A549 (cell line): Measurements from ENCODE around the gene APBA1. TPM values are rescaled to one million over a fixed set of nuclear protein-coding genes. Genes with fewer than 3 reads are reported as not detected.

Experiments
- ATAC-seq, 2 experiments: fragments of 200-7000 bp in 1 of 2; fragments of >200 bp in 1 of 2; cut with Nextera tagmentation in 1 of 2; cut with Tn5 transposase in 1 of 2; 3 replicates each; pipeline versions ENCODE4 v1.8.0 to v1.9.1; 2018 to 2020; ENCODE audit warnings: mild to moderate bottlenecking in 1 of 2, moderate library complexity in 1 of 2
- CTCF ChIA-PET: fragments of 300-600 bp; sonication (Branson Sonifier 250); formaldehyde crosslinking; extraction: SDS; loops from one replicate; lab custom pipeline; 2021; ENCODE audit warnings: antibody characterized with exemption, inconsistent platforms; lab: Yijun Ruan, JAX
- POLR2A ChIA-PET: fragments of 350-600 bp; formaldehyde crosslinking; extraction: SDS; loops from one replicate; lab custom pipeline; 2021; ENCODE audit warnings: antibody characterized with exemption, inconsistent platforms; lab: Yijun Ruan, JAX
- DNase-seq, 2 experiments: peaks; one replicate each; pipeline versions ENCODE4 v3.0.0 to v3.0.0-alpha.2; 2011 to 2016; ENCODE audit warnings: low read depth in 1 of 2, low spot score in 1 of 2
- FAIRE-seq: peaks from 2 replicates; lab custom pipeline; 2011; peaks lifted over from hg19 to GRCh38; lab: Jason Lieb, UNC
- H3K27ac ChIP-seq, 2 experiments: fragments of >200 bp; sonication (Bioruptor Twin); formaldehyde crosslinking; 3 replicates each; pipeline ENCODE4 v1.5.1; 2016 to 2017
- H3K4me1 ChIP-seq: fragments of >200 bp; sonication (Bioruptor Twin); formaldehyde crosslinking; 3 replicates; pipeline ENCODE4 v1.6.1; 2016
- H3K4me2 ChIP-seq: fragments of >200 bp; sonication (Bioruptor Twin); formaldehyde crosslinking; 3 replicates; pipeline ENCODE4 v1.6.1; 2016
- H3K4me3 ChIP-seq: fragments of >200 bp; sonication (Bioruptor Twin); formaldehyde crosslinking; 3 replicates; pipeline ENCODE4 v1.5.1; 2016
- H3K9me3 ChIP-seq: fragments of >200 bp; sonication (Bioruptor Twin); formaldehyde crosslinking; 3 replicates; pipeline ENCODE4 v1.6.1; 2016
- CBX2 ChIP-seq: fragments of 200-600 bp; sonication (generic); IDR thresholded peaks from 2 replicates; pipeline ENCODE4 v1.6.1; 2016; ENCODE audit warnings: low read depth, mild to moderate bottlenecking, borderline replicate concordance
- CBX8 ChIP-seq: fragments of 200-600 bp; sonication (generic); IDR thresholded peaks from 2 replicates; pipeline ENCODE4 v1.6.1; 2016
- CHD4 ChIP-seq: fragments of 200-600 bp; sonication (generic); IDR thresholded peaks from 2 replicates; pipeline ENCODE4 v1.6.1; 2016; ENCODE audit warnings: antibody characterized with exemption, mild to moderate bottlenecking, borderline replicate concordance
- ESRRA ChIP-seq: fragments of 150-350 bp; IDR thresholded peaks from 2 replicates; pipeline ENCODE4 v1.6.1; 2014; ENCODE audit warnings: mild to moderate bottlenecking, low read length, borderline replicate concordance
- FOSB ChIP-seq: fragments of 250-450 bp; sonication (Bioruptor Pico); IDR thresholded peaks from 2 replicates; pipeline ENCODE4 v1.5.0; 2020; ENCODE audit warnings: mild to moderate bottlenecking, moderate library complexity
- FOSL2 ChIP-seq, 2 experiments: fragments of 450-650 bp in 1 of 2; fragments of >200 bp in 1 of 2; sonication (Bioruptor Twin) in 1 of 2; formaldehyde crosslinking; IDR thresholded peaks; 2 replicates each; pipeline versions ENCODE4 v1.5.0 to v1.6.1; 2016 to 2020; ENCODE audit warnings: mild to moderate bottlenecking in 1 of 2, moderate library complexity in 1 of 2
- HOXA7 ChIP-seq: fragments of 250-450 bp; sonication (Bioruptor Pico); IDR thresholded peaks from 2 replicates; pipeline ENCODE4 v1.5.0; 2020; ENCODE audit warnings: mild to moderate bottlenecking, moderate library complexity
- HOXB5 ChIP-seq: fragments of 250-450 bp; sonication (Bioruptor Pico); IDR thresholded peaks from 2 replicates; pipeline ENCODE4 v1.5.0; 2020; ENCODE audit warnings: mild to moderate bottlenecking, moderate library complexity
- MYC ChIP-seq: IDR thresholded peaks from 2 replicates; pipeline ENCODE4 v1.6.1; 2012; ENCODE audit warnings: mild to moderate bottlenecking, inconsistent platforms, low read length, improper control_type of control experiment, borderline replicate concordance
- RAD21 ChIP-seq, 2 experiments: fragments of >200 bp in 1 of 2; sonication (Bioruptor Twin) in 1 of 2; formaldehyde crosslinking in 1 of 2; IDR thresholded peaks in 1 of 2; conservative IDR thresholded peaks in 1 of 2; 2 replicates in 1 of 2; 3 replicates in 1 of 2; pipeline ENCODE4 v1.6.1; 2012 to 2018; ENCODE audit warnings: inconsistent platforms in 1 of 2
- RARB ChIP-seq: fragments of 250-450 bp; sonication (Bioruptor Pico); IDR thresholded peaks from 2 replicates; pipeline ENCODE4 v1.8.0; 2021; ENCODE audit warnings: mild to moderate bottlenecking, moderate library complexity
- RFX5 ChIP-seq: fragments of 450-650 bp; IDR thresholded peaks from 2 replicates; pipeline ENCODE4 v1.7.1; 2014; ENCODE audit warnings: antibody characterized with exemption, mild to moderate bottlenecking, moderate library complexity
- SMC3 ChIP-seq: fragments of >200 bp; sonication (Bioruptor Twin); formaldehyde crosslinking; IDR thresholded peaks from 3 replicates; pipeline ENCODE4 v1.6.1; 2018; ENCODE audit warnings: inconsistent platforms
- ZNF302 ChIP-seq: fragments of 250-450 bp; sonication (Bioruptor Pico); IDR thresholded peaks from 2 replicates; pipeline ENCODE4 v1.9.0; 2021; ENCODE audit warnings: inconsistent platforms, mild to moderate bottlenecking, moderate library complexity
- WGBS: methylation state at CpG from one replicate; pipeline ENCODE4 v1.1.6; 2017; ENCODE audit errors: missing lambda C conversion rate; 5-methylcytosine and 5-hydroxymethylcytosine counted together
- polyA plus RNA-seq, 4 experiments: library from polyadenylated mRNA; depleted of rRNA in 3 of 4; stranded (reverse); fragments of >200 nt; fragmentation: RNase III in 1 of 4; extraction: RNeasy Plus Mini Kit Qiagen cat#74134 plus additional on column Dnase treatment in 1 of 4; gene quantifications; 2 replicates in 3 of 4; 3 replicates in 1 of 4; pipeline ENCODE4 v1.2.3, GENCODE V29; 2011 to 2017
- TF ChIP-seq, protein P1 (sequence below): fragments of 250-450 bp; sonication (Bioruptor Pico); IDR thresholded peaks from 2 replicates; pipeline ENCODE4 v1.5.0; 2020; ENCODE audit warnings: low read depth, mild to moderate bottlenecking, moderate library complexity
- TF ChIP-seq, protein P2 (sequence below): IDR thresholded peaks from 2 replicates; pipeline ENCODE4 v1.6.1; 2012
- TF ChIP-seq, protein P3 (sequence below): fragments of 150-350 bp; IDR thresholded peaks from 2 replicates; pipeline ENCODE4 v1.6.1; 2014; ENCODE audit warnings: low read depth, mild to moderate bottlenecking, low read length
- TF ChIP-seq, protein P4 (sequence below): fragments of >200 bp; sonication (Bioruptor Twin); formaldehyde crosslinking; IDR thresholded peaks from 3 replicates; pipeline ENCODE4 v1.5.1; 2016
- TF ChIP-seq, protein P5 (sequence below): IDR thresholded peaks from 2 replicates; pipeline ENCODE4 v1.6.1; 2012; ENCODE audit warnings: low read depth, borderline replicate concordance

APBA1 gene
- polyA plus RNA-seq, 2 of the 4 experiments (the other 2 are of a cell fraction): 0.22 to 1.6 TPM

DNA sequence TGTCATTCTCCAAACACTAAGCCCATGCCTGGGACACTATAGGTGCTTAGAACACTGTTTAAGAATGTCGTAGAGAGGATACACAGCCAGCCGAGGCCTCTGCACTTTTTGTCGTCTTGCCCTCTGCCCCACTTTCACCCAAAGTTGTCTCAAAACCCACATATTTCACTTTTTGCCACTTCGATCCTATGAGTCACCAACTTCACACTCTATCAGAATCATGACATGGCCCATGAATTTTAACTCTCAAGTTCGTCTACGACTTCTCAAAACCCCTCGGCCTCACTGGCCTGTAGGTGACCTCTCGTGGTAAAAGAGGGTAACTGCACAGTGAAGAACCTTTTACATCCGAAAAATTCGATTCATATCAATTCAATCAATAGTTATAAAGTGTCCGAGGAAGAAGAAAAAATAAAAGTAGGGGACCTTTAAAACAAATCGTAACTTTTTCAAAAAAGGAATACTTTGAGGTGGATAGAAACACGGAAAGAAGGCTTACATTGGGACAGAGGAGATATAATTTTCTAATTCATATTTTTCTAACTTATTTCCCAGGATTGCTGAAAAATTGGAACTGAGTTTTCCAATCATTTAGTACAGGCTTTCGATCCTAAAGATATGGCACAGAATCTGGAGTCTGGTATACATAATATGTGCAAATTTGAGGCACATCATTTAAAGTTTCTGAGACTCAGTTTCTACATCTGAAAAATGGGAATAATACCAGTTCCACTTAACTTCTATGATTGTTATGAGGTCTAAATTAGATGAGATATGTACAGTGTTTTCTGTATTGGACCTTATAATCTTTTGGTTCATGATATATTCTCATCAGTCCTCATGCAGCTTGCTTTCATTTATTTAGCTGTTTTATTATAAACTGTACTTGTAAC is 122.6 kb downstream of the APBA1 start:
- ATAC-seq (peak; percentile 47 to 71; a peak in 4 of 6 replicates), FAIRE-seq (no peak)
- CTCF ChIA-PET: interaction anchor here (0.6 to 4.9 kb wide), 6 partner anchors 15 to 343 kb away, joined by 3 to 58 read pairs (median 4); no protein-coding TSS in a partner anchor

DNA sequence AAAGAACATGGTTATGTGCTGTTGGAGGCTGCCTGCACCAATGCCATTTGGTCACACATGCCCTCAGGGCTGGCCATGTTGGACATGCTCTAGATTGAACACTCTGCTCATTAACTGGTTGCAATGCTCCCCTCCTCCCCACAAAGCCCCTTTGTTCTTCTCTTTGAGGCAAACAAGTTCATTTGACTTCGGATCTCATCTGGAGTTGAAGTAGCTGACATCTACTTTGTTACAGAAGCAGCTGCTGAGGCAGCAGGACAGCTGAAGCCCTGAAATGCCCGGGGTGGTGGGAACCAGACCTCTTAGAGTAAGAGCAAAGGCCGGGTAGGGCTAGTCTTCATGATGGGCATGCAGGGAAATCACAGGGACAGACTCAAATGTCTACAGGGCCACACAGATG is 123.5 kb downstream of the APBA1 start:
- TF ChIP-seq, protein P1, sequence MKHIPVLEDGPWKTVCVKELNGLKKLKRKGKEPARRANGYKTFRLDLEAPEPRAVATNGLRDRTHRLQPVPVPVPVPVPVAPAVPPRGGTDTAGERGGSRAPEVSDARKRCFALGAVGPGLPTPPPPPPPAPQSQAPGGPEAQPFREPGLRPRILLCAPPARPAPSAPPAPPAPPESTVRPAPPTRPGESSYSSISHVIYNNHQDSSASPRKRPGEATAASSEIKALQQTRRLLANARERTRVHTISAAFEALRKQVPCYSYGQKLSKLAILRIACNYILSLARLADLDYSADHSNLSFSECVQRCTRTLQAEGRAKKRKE (CRISPR knock-in tag): no peak
- TF ChIP-seq, protein P2, sequence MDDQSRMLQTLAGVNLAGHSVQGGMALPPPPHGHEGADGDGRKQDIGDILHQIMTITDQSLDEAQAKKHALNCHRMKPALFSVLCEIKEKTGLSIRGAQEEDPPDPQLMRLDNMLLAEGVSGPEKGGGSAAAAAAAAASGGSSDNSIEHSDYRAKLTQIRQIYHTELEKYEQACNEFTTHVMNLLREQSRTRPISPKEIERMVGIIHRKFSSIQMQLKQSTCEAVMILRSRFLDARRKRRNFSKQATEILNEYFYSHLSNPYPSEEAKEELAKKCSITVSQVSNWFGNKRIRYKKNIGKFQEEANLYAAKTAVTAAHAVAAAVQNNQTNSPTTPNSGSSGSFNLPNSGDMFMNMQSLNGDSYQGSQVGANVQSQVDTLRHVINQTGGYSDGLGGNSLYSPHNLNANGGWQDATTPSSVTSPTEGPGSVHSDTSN: no peak
- TF ChIP-seq, protein P3, sequence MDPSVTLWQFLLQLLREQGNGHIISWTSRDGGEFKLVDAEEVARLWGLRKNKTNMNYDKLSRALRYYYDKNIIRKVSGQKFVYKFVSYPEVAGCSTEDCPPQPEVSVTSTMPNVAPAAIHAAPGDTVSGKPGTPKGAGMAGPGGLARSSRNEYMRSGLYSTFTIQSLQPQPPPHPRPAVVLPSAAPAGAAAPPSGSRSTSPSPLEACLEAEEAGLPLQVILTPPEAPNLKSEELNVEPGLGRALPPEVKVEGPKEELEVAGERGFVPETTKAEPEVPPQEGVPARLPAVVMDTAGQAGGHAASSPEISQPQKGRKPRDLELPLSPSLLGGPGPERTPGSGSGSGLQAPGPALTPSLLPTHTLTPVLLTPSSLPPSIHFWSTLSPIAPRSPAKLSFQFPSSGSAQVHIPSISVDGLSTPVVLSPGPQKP: no peak
- no peak for TF ChIP-seq FOSB (CRISPR knock-in tag)
- no peak for TF ChIP-seq RFX5
- TF ChIP-seq ESRRA: no peak
- TF ChIP-seq CBX2: no peak
- 26% methylated on average over 3 of the region's 3 CpGs for WGBS
- DNase-seq (no peak), ATAC-seq (no peak), FAIRE-seq (no peak)
- no peak overlapping the region for H3K4me2 ChIP-seq
- no peaks in the 10 kb centered on the region for H3K4me1 ChIP-seq
- no peaks in the 10 kb centered on the region for H3K9me3 ChIP-seq
- ChIA-PET POLR2A (no interaction called here), CTCF (interaction anchor here (0.6 to 4.9 kb wide), 4 partner anchors 85 to 136 kb away, joined by 3 to 58 read pairs (median 4); no protein-coding TSS in a partner anchor)
- H3K4me3 ChIP-seq: no peak overlapping the region
- H3K27ac ChIP-seq: no peak overlapping the region

More for the DNA sequence above, 122.6 kb downstream of the APBA1 start:
- TF ChIP-seq HOXB5 (CRISPR knock-in tag): no peak
- TF ChIP-seq HOXA7 (CRISPR knock-in tag): no peak
- TF ChIP-seq RARB: no peak
- no peak for TF ChIP-seq CBX8
- TF ChIP-seq FOSL2 (IDR thresholded peaks at IDR 0.05): no peak
- peak; percentile 50; the same call in 1 of the 2 replicates for TF ChIP-seq FOSL2 (CRISPR knock-in tag; IDR thresholded peaks at IDR 0.05)
- TF ChIP-seq, protein P4, sequence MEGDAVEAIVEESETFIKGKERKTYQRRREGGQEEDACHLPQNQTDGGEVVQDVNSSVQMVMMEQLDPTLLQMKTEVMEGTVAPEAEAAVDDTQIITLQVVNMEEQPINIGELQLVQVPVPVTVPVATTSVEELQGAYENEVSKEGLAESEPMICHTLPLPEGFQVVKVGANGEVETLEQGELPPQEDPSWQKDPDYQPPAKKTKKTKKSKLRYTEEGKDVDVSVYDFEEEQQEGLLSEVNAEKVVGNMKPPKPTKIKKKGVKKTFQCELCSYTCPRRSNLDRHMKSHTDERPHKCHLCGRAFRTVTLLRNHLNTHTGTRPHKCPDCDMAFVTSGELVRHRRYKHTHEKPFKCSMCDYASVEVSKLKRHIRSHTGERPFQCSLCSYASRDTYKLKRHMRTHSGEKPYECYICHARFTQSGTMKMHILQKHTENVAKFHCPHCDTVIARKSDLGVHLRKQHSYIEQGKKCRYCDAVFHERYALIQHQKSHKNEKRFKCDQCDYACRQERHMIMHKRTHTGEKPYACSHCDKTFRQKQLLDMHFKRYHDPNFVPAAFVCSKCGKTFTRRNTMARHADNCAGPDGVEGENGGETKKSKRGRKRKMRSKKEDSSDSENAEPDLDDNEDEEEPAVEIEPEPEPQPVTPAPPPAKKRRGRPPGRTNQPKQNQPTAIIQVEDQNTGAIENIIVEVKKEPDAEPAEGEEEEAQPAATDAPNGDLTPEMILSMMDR: peak; percentile 71
- TF ChIP-seq, protein P5, sequence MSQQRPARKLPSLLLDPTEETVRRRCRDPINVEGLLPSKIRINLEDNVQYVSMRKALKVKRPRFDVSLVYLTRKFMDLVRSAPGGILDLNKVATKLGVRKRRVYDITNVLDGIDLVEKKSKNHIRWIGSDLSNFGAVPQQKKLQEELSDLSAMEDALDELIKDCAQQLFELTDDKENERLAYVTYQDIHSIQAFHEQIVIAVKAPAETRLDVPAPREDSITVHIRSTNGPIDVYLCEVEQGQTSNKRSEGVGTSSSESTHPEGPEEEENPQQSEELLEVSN: no peak
- no peak for TF ChIP-seq ZNF302
- TF ChIP-seq MYC: no peak
- TF ChIP-seq RAD21 (conservative IDR thresholded peaks at IDR 0.05 in 1 of 2, IDR thresholded peaks at IDR 0.05 in 1 of 2): peak; percentile 71 to 74
- TF ChIP-seq FOSB (CRISPR knock-in tag): no peak
- TF ChIP-seq CHD4: no peak
- TF ChIP-seq SMC3: peak; percentile 82
- Histone ChIP-seq H3K4me3 (no peak overlapping the region), H3K9me3 (no peaks in the 10 kb centered on the region), H3K27ac (no peak overlapping the region), H3K4me2 (no peak overlapping the region), H3K4me1 (no peaks in the 10 kb centered on the region)
- 14% methylated on average over 14 of the region's 14 CpGs for WGBS
- POLR2A ChIA-PET: no interaction called here
- peak; percentile 21 to 49 for DNase-seq
